Medulla oblongata (tissue), 1 donor: ENCODE data around the gene ZCCHC10.
A peak's percentile ranks its signal among the peaks of the same experiment; 100 is the strongest.
"Not testable (repeated sequence)": the region's sequence is repeated elsewhere in the genome, so short reads cannot be mapped to it uniquely, and the experiment has no call there.

ENCODE experiments used
- DNase-seq: peaks from one replicate; pipeline ENCODE4 v3.0.0-alpha.2; 2015; ENCODE audit errors: extremely low spot score

The ZCCHC10 gene

GRCh38 chr5:133025804-133026663, at the start of gene ZCCHC10:
TSS of gene ZCCHC10 (minus strand) at chr5:133026549. CDS start at chr5:133026537, 12 bp downstream.
- DNase-seq = peak; percentile 97

- no peak for DNase-seq
Observed at GRCh38 chr5:133075572-133076536, 49.5 kb upstream of the ZCCHC10 start.

GRCh38 chr5:133072021-133072420, 45.7 kb upstream of the ZCCHC10 start:
- DNase-seq = no peak

GRCh38 chr5:133066045-133066444, 39.7 kb upstream of the ZCCHC10 start:
- no peak for DNase-seq

- DNase-seq = no peak
Observed at GRCh38 chr5:133065471-133065870, 39.1 kb upstream of the ZCCHC10 start.

- DNase-seq = no peak
Observed at GRCh38 chr5:133063965-133064364, 37.6 kb upstream of the ZCCHC10 start.

- DNase-seq = no peak
Observed at GRCh38 chr5:133062276-133062675, 35.9 kb upstream of the ZCCHC10 start.

GRCh38 chr5:133059621-133060020, 33.3 kb upstream of the ZCCHC10 start:
- no peak for DNase-seq

GRCh38 chr5:133056891-133057290, 30.5 kb upstream of the ZCCHC10 start:
- no peak for DNase-seq

- no peak for DNase-seq
Observed at GRCh38 chr5:133054697-133055471, 28.5 kb upstream of the ZCCHC10 start.

- no peak for DNase-seq
Observed at GRCh38 chr5:133053448-133053847, 27.1 kb upstream of the ZCCHC10 start.

GRCh38 chr5:133052317-133053175, 26.2 kb upstream of the ZCCHC10 start:
- peak; percentile 62 for DNase-seq

- DNase-seq = peak; percentile 99
Observed at GRCh38 chr5:133051542-133052316, 25.4 kb upstream of the ZCCHC10 start, which contains the start of gene HSPA4. TSS of gene HSPA4 (plus strand) at chr5:133052013. CDS start at chr5:133052251, 238 bp downstream.

- no peak for DNase-seq
Observed at GRCh38 chr5:133051061-133051541, 24.8 kb upstream of the ZCCHC10 start.

- no peak for DNase-seq
Observed at GRCh38 chr5:133050521-133050920, 24.2 kb upstream of the ZCCHC10 start.

- no peak for DNase-seq
Observed at GRCh38 chr5:133049726-133050048, 23.3 kb upstream of the ZCCHC10 start.

- no peak for DNase-seq
Observed at GRCh38 chr5:133048993-133049725, 22.8 kb upstream of the ZCCHC10 start.

GRCh38 chr5:133047404-133047803, 21.1 kb upstream of the ZCCHC10 start:
- DNase-seq = no peak

GRCh38 chr5:133046560-133046959, 20.2 kb upstream of the ZCCHC10 start:
- not testable (repeated sequence) for DNase-seq
